Measurements from ENCODE around the gene LYZL6. TPM values are rescaled to one million over a fixed set of nuclear protein-coding genes. Genes with fewer than 3 reads are reported as not detected.

Gene LYZL6
- total and polyA plus RNA-seq, 10 of the 15 experiments (the other 5 are each of a cell fraction or from before 2014, with no cell fraction given), result not detected

- TF ChIP-seq, protein P1, sequence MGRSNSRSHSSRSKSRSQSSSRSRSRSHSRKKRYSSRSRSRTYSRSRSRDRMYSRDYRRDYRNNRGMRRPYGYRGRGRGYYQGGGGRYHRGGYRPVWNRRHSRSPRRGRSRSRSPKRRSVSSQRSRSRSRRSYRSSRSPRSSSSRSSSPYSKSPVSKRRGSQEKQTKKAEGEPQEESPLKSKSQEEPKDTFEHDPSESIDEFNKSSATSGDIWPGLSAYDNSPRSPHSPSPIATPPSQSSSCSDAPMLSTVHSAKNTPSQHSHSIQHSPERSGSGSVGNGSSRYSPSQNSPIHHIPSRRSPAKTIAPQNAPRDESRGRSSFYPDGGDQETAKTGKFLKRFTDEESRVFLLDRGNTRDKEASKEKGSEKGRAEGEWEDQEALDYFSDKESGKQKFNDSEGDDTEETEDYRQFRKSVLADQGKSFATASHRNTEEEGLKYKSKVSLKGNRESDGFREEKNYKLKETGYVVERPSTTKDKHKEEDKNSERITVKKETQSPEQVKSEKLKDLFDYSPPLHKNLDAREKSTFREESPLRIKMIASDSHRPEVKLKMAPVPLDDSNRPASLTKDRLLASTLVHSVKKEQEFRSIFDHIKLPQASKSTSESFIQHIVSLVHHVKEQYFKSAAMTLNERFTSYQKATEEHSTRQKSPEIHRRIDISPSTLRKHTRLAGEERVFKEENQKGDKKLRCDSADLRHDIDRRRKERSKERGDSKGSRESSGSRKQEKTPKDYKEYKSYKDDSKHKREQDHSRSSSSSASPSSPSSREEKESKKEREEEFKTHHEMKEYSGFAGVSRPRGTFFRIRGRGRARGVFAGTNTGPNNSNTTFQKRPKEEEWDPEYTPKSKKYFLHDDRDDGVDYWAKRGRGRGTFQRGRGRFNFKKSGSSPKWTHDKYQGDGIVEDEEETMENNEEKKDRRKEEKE (IDR thresholded peaks at IDR 0.05), result no peak
- TF ChIP-seq RAD51 (IDR thresholded peaks at IDR 0.05), result no peak
Measured at GRCh38 chr17:35891269-35891668, 52.2 kb downstream of the LYZL6 start (continued).

- WGBS (ENCODE audit: insufficient coverage, insufficient replicate concordance, low lambda C conversion rate, missing lambda C conversion rate), result 94% methylated on average over 4 of the region's 4 CpGs
- Histone ChIP-seq H3K9me3 (replicated peaks; ENCODE audit: control insufficient read depth, insufficient read depth, low read length) (no peaks in the 10 kb centered on the region; the same call in 2 of the 3 replicates), H3K79me2 (ENCODE audit: control insufficient read depth, insufficient read depth, low read length) (no peaks in the 10 kb centered on the region), H2AFZ (ENCODE audit: control insufficient read depth, low read depth, low read length) (no peak overlapping the region), H3K36me3 (ENCODE audit: control insufficient read depth in 2 of 2, insufficient read depth in 2 of 2, low read length in 1 of 2) (no peaks in the 10 kb centered on the region), H3K27me3 (replicated peaks in 1 of 2; ENCODE audit: control insufficient read depth in 2 of 2, insufficient read depth in 2 of 2, low read length in 1 of 2) (no peaks in the 10 kb centered on the region), H3K4me1 (ENCODE audit: control insufficient read depth, insufficient read depth, low read length) (peaks cover 30% of the 10 kb centered on the region), H3K9ac (ENCODE audit: control insufficient read depth, insufficient read depth, low read length) (no peak overlapping the region), H3K4me3 (no peak overlapping the region), H3K4me2 (ENCODE audit: control insufficient read depth, insufficient read depth) (no peak overlapping the region), H4K20me1 (ENCODE audit: control insufficient read depth, insufficient read depth) (no peaks in the 10 kb centered on the region), H3K27ac (ENCODE audit: control insufficient read depth, insufficient read depth) (no peak overlapping the region)
- ATAC-seq (peak; percentile 70), DNase-seq (ENCODE audit: low read depth, low spot score) (no peak), FAIRE-seq (no peak)
- BruUV-seq (replicated peaks), result no TSS peak
- intact Hi-C loops (cut with micrococcal nuclease; ENCODE audit: unreplicated experiment), result no loop called here
- ChIA-PET RAD21 (ENCODE audit: unreplicated experiment) (interaction anchor here (0.9 to 9.4 kb wide), 6 partner anchors 9 to 198 kb away, joined by 3 to 125 read pairs (median 4); partner anchors contain the start of gene CCL5), POLR2A (interaction anchor here (0.7 to 4.7 kb wide), 6 partner anchors 8 to 34 kb away, joined by 3 to 56 read pairs (median 6); partner anchors contain the start of gene CCL5), CTCF (interaction anchor here (1.2 to 2.3 kb wide), 3 partner anchors 10 to 42 kb away, joined by 3 to 12 read pairs (median 11); partner anchors contain the start of gene CCL5), SMC1A (ENCODE audit: uncharacterized antibody, unreplicated experiment) (interaction anchor here (0.6 to 11.3 kb wide), 9 partner anchors 10 to 183 kb away, joined by 3 to 155 read pairs (median 4); partner anchors contain the start of genes CCL5 and RDM1)
- in situ Hi-C loops (cut with MboI), result no loop called here
- no peak for TF ChIP-seq ESRRA (IDR thresholded peaks at IDR 0.05; ENCODE audit: low read length)
- TF ChIP-seq ZBTB33 (IDR thresholded peaks at IDR 0.05), result peak; percentile 57; the same call in 1 of the 2 replicates
- no peak for TF ChIP-seq ASH2L (IDR thresholded peaks at IDR 0.05; ENCODE audit: borderline replicate concordance, low read depth)
- TF ChIP-seq, protein P2, sequence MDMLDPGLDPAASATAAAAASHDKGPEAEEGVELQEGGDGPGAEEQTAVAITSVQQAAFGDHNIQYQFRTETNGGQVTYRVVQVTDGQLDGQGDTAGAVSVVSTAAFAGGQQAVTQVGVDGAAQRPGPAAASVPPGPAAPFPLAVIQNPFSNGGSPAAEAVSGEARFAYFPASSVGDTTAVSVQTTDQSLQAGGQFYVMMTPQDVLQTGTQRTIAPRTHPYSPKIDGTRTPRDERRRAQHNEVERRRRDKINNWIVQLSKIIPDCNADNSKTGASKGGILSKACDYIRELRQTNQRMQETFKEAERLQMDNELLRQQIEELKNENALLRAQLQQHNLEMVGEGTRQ (IDR thresholded peaks at IDR 0.05; ENCODE audit: borderline replicate concordance, low read depth, low read length), result no peak
- TF ChIP-seq BCL11A (IDR thresholded peaks at IDR 0.05; ENCODE audit: low read depth, low read length), result peak; percentile 51; the same call in 1 of the 2 replicates
- TF ChIP-seq SMARCA5 (IDR thresholded peaks at IDR 0.05), result no peak
- TF ChIP-seq, protein P3, sequence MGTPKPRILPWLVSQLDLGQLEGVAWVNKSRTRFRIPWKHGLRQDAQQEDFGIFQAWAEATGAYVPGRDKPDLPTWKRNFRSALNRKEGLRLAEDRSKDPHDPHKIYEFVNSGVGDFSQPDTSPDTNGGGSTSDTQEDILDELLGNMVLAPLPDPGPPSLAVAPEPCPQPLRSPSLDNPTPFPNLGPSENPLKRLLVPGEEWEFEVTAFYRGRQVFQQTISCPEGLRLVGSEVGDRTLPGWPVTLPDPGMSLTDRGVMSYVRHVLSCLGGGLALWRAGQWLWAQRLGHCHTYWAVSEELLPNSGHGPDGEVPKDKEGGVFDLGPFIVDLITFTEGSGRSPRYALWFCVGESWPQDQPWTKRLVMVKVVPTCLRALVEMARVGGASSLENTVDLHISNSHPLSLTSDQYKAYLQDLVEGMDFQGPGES (IDR thresholded peaks at IDR 0.05), result no peak
- TF ChIP-seq YBX1 (IDR thresholded peaks at IDR 0.05), result no peak
- TF ChIP-seq NFIC (IDR thresholded peaks at IDR 0.05; ENCODE audit: low read depth, low read length), result no peak
- TF ChIP-seq ZBTB4 (CRISPR knock-in tag; IDR thresholded peaks at IDR 0.05), result no peak
Measured at GRCh38 chr17:35890774-35891155, 52.7 kb downstream of the LYZL6 start.
